ENCODE results near the gene FUZ. TPM values are rescaled to one million over a fixed set of nuclear protein-coding genes. Genes with fewer than 3 reads are reported as not detected.
A peak's percentile ranks its signal among the peaks of the same experiment; 100 is the strongest.

The FUZ gene
- total RNA-seq, 1 donor from 2014 or later: 25.8 TPM

DNA sequence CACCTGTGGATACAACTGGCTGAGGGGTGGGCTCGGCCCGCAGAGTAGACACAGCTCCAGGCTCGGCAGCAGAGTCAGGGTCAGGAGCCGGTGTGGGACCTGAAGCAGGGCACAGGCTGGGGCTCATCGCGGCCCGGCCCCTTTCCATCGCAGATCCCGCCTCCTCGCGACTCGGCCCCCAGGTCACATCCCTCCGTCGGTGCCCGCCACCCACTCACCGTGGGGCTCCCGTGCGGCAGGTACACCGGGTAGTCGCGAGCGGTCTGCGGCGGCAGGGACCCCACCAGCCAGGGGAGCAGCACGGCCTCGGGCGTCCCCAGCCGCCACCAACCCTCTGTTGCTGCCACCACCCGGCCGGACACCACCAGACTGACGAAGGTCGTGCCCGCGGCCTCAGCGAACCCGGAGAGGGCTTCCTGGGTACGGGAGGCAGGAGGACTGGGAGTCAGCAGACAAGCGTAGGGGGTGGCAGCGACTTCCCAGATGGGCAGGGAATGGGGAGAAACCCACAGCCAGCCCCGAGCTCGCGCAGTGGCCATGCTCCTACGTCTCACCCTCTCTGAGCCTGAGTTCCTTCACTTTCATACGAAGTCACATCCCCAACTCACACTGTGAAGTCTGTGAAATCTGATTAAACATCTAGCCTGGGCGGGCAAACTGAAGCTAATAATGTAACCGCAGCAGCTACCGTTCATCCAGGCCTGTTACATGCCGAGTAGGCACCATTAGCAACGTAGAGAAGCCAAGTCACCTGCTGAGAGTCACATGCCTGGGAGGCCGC is 3.7 kb downstream of the FUZ start:
- Mint-ChIP-seq H3K4me1 (peaks cover 24% of the 10 kb centered on the region), H3K4me3 (peak overlapping the region; percentile 82), H3K27me3 (ENCODE audit: low read depth) (no peaks in the 10 kb centered on the region), H3K27ac (peak overlapping the region; percentile 73), H3K9me3 (no peaks in the 10 kb centered on the region), H3K36me3 (peaks cover 10% of the 10 kb centered on the region)
- DNase-seq (ENCODE audit: low spot score in 2 of 2, unreplicated experiment in 2 of 2): peak in 1 of 2 experiments; percentile 49
- TF ChIP-seq, protein P1, sequence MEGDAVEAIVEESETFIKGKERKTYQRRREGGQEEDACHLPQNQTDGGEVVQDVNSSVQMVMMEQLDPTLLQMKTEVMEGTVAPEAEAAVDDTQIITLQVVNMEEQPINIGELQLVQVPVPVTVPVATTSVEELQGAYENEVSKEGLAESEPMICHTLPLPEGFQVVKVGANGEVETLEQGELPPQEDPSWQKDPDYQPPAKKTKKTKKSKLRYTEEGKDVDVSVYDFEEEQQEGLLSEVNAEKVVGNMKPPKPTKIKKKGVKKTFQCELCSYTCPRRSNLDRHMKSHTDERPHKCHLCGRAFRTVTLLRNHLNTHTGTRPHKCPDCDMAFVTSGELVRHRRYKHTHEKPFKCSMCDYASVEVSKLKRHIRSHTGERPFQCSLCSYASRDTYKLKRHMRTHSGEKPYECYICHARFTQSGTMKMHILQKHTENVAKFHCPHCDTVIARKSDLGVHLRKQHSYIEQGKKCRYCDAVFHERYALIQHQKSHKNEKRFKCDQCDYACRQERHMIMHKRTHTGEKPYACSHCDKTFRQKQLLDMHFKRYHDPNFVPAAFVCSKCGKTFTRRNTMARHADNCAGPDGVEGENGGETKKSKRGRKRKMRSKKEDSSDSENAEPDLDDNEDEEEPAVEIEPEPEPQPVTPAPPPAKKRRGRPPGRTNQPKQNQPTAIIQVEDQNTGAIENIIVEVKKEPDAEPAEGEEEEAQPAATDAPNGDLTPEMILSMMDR (IDR thresholded peaks at IDR 0.05; ENCODE audit: unreplicated experiment): no peak

DNA sequence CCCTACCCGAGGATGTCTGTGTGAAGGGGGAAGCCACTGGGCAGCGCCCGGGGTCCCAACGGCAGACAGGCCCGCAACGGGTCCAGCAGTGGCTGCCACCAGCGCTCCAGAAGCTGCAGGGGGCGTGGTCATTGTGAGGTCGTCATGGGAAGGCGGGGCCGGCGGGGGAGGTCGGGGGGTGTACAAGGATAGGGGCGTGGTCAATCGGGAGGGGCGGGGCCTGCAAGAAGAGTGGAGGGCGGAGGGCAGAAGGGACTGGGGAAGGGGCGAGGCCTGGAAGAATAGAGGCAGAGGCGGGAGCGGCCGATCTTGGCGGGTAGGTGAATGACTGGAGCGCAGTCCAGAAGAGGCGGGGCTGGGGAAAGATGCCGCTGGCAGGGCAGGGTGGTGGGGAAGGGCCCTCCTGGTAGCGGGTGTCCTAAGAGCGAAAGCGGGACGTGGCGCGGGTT is 4.4 kb downstream of the FUZ start:
- no peaks in the 10 kb centered on the region for H3K9me3 Mint-ChIP-seq
- H3K36me3 Mint-ChIP-seq: peaks cover 10% of the 10 kb centered on the region
- TF ChIP-seq, protein P1 (IDR thresholded peaks at IDR 0.05; ENCODE audit: unreplicated experiment): no peak
- DNase-seq (ENCODE audit: low spot score in 2 of 2, unreplicated experiment in 2 of 2): peak; percentile 88 to 92
- H3K27ac Mint-ChIP-seq: peak overlapping the region; percentile 73
- peaks cover 20% of the 10 kb centered on the region for H3K4me1 Mint-ChIP-seq
- peak overlapping the region; percentile 82 for H3K4me3 Mint-ChIP-seq
- no peaks in the 10 kb centered on the region for H3K27me3 Mint-ChIP-seq (ENCODE audit: low read depth)

DNA sequence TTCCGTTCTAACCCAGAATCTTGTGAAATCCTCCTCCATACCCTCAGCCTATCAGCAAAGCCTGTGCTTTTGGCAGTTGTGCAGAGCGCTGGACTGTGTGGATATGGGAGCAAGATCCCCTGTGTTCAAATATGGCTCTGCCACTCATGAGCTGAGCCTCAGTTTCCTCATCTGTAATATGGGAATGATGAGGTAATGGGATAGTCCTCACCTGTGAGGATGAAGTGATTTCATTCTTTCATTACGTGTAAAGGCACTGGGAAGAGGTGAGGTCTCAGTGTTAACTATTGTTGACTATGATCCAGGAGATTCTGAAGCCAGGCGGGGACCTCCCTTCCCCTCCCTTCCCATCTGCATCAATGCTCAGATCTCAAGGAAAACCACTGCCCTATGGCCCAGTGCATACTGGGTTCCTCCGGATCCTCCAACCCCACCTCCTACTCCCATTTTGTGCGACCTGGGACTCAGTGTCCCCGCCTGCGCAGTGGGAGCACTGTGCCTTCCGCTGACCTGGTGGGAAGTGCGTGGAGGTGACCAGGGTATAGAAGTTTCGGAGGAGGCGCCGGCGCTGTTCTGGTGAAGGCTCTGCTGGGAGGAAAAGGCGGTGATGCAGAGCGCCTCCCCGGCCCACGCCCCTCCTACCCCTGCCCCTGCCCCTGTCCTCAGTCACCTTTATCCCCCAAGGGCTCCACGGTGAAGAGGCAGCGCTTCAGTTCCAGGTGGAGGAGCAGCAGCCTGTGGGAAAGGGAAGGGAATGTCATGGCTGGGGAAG is 5.0 kb downstream of the FUZ start:
- H3K9me3 Mint-ChIP-seq: no peaks in the 10 kb centered on the region
- H3K27ac Mint-ChIP-seq: peak overlapping the region; percentile 53
- H3K27me3 Mint-ChIP-seq (ENCODE audit: low read depth): no peaks in the 10 kb centered on the region

DNA sequence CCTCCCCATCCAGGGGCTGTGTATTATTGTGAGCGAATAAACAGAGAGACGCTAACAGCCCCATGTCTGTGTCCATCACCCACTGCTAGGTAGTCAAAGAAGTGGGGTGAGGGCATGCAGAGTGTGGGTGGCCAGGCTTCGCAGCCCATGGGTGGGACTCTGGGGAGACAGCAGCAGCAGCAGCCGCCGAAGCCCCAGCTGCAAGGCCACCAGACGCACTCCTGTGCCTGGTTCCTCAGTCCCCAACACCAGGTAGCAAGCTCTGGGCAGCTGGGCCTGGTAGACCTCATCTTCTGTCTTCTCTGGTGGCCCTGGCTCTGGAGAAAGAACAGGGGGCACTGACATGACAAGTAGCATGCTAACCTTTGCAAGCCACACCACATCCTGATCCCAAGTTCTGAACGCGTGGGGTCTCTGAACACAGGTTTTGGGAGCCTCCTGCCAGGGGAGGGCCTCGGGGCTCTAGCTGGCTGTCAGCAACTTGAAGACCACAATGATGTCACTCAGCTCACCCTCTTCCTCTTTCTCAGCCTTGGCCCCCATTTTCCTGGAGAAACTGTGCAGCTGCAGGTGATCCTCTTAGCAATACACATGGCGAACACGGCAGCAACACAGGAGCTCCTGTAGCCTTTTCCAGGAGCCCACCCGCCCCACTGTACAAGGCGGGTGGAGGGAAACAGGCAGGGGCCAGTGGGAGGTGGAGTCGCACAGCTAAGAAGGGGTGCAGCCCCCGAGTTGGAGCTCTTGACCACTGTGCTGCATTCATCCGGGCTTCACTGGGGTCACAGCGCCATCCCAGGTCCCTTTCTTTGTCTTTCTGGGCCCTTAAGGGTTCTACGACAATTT is 5.8 kb downstream of the FUZ start:
- Mint-ChIP-seq H3K27ac (peak overlapping the region; percentile 53), H3K36me3 (peaks cover 15% of the 10 kb centered on the region), H3K4me1 (peaks cover 14% of the 10 kb centered on the region), H3K27me3 (ENCODE audit: low read depth) (no peaks in the 10 kb centered on the region), H3K4me3 (peak overlapping the region; percentile 58), H3K9me3 (no peaks in the 10 kb centered on the region)
- TF ChIP-seq, protein P1 (IDR thresholded peaks at IDR 0.05; ENCODE audit: unreplicated experiment): no peak
- DNase-seq (ENCODE audit: low spot score in 2 of 2, unreplicated experiment in 2 of 2): no peak

More for the DNA sequence above, 5.0 kb downstream of the FUZ start:
- TF ChIP-seq, protein P1 (IDR thresholded peaks at IDR 0.05; ENCODE audit: unreplicated experiment): no peak
- Mint-ChIP-seq H3K36me3 (peaks cover 15% of the 10 kb centered on the region), H3K4me1 (peaks cover 20% of the 10 kb centered on the region), H3K4me3 (peak overlapping the region; percentile 82)
- DNase-seq (ENCODE audit: low spot score in 2 of 2, unreplicated experiment in 2 of 2): no peak

DNA sequence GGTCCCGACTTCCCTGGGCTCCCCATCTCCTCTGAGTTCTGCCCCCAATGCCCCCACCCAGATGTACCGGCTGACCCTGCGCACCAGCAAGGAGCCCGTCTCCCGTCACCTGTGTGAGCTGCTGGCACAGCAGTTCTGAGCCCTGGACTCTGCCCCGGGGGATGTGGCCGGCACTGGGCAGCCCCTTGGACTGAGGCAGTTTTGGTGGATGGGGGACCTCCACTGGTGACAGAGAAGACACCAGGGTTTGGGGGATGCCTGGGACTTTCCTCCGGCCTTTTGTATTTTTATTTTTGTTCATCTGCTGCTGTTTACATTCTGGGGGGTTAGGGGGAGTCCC is 6.5 kb downstream of the FUZ start:
- Mint-ChIP-seq H3K36me3 (peaks cover 17% of the 10 kb centered on the region), H3K9me3 (no peaks in the 10 kb centered on the region), H3K4me3 (no peak overlapping the region), H3K4me1 (peaks cover 14% of the 10 kb centered on the region), H3K27ac (peak overlapping the region; percentile 28), H3K27me3 (ENCODE audit: low read depth) (no peaks in the 10 kb centered on the region)
- TF ChIP-seq, protein P1 (IDR thresholded peaks at IDR 0.05; ENCODE audit: unreplicated experiment): no peak
- DNase-seq (ENCODE audit: low spot score in 2 of 2, unreplicated experiment in 2 of 2): no peak

All from mesothelial cell of epicardium (in vitro differentiated cells).